ENCODE results near the gene RAP1GAP. TPM values are rescaled to one million over a fixed set of nuclear protein-coding genes. Genes with fewer than 3 reads are reported as not detected.

The RAP1GAP gene
- total and polyA plus RNA-seq, 7 donors = 0.04 to 0.57 (median 0.21) TPM; not detected in 2

DNA sequence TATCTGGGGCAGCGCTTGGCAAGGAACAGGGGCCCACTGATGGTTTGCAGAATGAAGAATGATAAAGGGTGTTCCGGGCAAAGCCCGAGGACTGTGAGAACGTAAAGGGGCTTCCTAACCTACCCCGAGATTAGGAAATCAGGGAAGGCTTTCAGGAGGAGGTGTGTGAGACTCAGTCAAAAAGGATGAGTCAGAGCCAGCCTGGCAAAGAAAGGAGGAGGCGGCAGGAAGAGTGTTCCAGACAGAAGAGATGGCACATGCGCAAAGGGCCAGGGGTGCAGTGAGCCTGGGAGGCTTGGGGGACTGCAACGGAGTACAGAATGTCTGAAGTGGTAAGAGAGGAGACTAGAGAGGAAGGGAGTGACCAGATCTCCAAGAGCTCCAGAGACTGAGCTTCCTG lies 70.3 kb downstream of the RAP1GAP start:
- Histone ChIP-seq H3K36me3 (ENCODE audit: insufficient read depth in 1 of 2, low read depth in 1 of 2) (no peaks in the 10 kb centered on the region), H3K27ac (no peak overlapping the region), H3K4me1 (no peaks in the 10 kb centered on the region), H3K4me3 (no peak overlapping the region), H3K27me3 (ENCODE audit: insufficient read depth in 3 of 3, low read length in 2 of 3) (peaks cover 0 to 30% (median 6%) of the 10 kb centered on the region in 3 donors), H3K9me3 (no peaks in the 10 kb centered on the region)
- intact Hi-C loops (cut with DNase I) = no loop called here
- no peak for DNase-seq
- 75 to 77% (median 77%) methylated on average over 8 of the region's 8 CpGs for WGBS, 3 donors
- TF ChIP-seq, protein P1, sequence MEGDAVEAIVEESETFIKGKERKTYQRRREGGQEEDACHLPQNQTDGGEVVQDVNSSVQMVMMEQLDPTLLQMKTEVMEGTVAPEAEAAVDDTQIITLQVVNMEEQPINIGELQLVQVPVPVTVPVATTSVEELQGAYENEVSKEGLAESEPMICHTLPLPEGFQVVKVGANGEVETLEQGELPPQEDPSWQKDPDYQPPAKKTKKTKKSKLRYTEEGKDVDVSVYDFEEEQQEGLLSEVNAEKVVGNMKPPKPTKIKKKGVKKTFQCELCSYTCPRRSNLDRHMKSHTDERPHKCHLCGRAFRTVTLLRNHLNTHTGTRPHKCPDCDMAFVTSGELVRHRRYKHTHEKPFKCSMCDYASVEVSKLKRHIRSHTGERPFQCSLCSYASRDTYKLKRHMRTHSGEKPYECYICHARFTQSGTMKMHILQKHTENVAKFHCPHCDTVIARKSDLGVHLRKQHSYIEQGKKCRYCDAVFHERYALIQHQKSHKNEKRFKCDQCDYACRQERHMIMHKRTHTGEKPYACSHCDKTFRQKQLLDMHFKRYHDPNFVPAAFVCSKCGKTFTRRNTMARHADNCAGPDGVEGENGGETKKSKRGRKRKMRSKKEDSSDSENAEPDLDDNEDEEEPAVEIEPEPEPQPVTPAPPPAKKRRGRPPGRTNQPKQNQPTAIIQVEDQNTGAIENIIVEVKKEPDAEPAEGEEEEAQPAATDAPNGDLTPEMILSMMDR (IDR thresholded peaks at IDR 0.05) = no peak
- ATAC-seq = no peak

DNA sequence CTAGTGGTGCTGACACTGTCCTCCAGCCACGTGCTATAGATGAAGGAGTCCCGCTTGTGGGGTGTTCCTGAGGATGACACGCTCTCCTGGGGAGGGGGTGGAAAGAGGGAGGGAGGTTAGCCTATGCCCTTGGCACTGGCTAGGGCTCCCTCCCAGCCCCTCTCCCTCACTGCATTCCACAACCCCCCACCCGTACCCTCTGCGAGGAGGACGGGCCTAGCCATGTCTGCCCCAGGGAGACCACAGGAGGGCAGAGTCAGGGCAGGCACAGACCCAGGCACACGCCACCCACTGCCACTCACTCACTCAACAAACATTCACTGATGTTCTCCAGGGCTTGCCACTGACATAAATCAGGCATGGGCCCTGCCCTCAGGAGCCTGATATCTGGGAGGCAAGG lies 70.7 kb downstream of the RAP1GAP start:
- TF ChIP-seq, protein P1 (IDR thresholded peaks at IDR 0.05) = no peak
- Histone ChIP-seq H3K36me3 (ENCODE audit: insufficient read depth in 1 of 2, low read depth in 1 of 2) (no peaks in the 10 kb centered on the region), H3K9me3 (no peaks in the 10 kb centered on the region), H3K27ac (no peak overlapping the region), H3K4me3 (no peak overlapping the region), H3K27me3 (ENCODE audit: insufficient read depth in 3 of 3, low read length in 2 of 3) (peaks cover 0 to 31% (median 6%) of the 10 kb centered on the region in 3 donors), H3K4me1 (no peaks in the 10 kb centered on the region)
- no peak for DNase-seq
- no peak for ATAC-seq
- WGBS, 3 donors = 65 to 84% (median 78%) methylated on average over 6 to 7 of the region's 7 CpGs
- intact Hi-C loops (cut with DNase I) = no loop called here

DNA sequence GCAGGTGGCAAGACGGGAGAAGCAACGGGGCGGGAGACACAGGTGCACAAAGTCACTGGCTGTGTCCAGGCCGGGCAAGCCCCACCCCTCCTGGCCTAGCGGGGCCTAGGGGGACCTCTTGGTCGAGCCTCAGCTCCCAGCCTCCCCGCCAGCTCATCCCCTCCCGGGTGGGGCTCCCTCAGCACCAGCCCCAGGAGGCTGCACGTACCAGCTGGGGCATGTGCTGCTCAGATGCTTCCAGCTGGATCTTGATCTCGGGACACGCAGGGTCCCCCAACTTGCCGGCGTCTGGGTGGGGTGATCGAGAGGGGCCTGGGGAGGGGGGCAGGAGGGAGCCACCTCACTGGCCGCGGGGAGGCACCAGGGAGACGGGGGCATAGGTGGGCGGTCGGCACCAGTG lies 71.4 kb downstream of the RAP1GAP start:
- Histone ChIP-seq H3K4me1 (no peaks in the 10 kb centered on the region), H3K27ac (no peak overlapping the region), H3K4me3 (no peak overlapping the region), H3K36me3 (ENCODE audit: insufficient read depth in 1 of 2, low read depth in 1 of 2) (no peaks in the 10 kb centered on the region), H3K9me3 (no peaks in the 10 kb centered on the region), H3K27me3 (ENCODE audit: insufficient read depth in 3 of 3, low read length in 2 of 3) (peaks cover 0 to 32% (median 6%) of the 10 kb centered on the region in 3 donors)
- intact Hi-C loops (cut with DNase I) = no loop called here
- TF ChIP-seq, protein P1 (IDR thresholded peaks at IDR 0.05) = no peak
- DNase-seq (no peak), ATAC-seq (no peak)
- 64 to 76% (median 69%) methylated on average over 19 of the region's 19 CpGs for WGBS, 3 donors

DNA sequence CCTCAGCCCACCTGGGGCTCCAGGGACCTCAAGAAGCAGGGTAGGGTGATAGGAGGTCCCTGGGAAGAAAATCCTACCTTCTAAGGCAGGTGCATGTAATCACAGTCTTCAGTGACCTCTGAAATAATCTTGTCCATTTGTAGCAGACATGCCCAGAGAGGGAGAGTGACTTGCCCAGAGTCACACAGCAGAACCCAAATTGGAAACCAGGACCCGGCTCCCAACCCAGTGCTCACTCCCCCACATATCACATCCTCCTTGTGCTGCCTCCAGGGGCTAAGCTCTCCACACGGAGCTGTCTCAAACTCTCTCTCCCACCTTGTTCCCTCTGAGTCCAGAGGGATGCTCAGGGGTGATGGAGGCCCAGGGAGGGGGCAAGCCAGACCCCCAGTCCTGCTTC lies 72.5 kb downstream of the RAP1GAP start:
- DNase-seq (no peak), ATAC-seq (no peak)
- Histone ChIP-seq H3K9me3 (no peaks in the 10 kb centered on the region), H3K4me1 (no peaks in the 10 kb centered on the region), H3K27me3 (ENCODE audit: insufficient read depth in 3 of 3, low read length in 2 of 3) (peaks cover 0 to 30% (median 6%) of the 10 kb centered on the region in 3 donors), H3K4me3 (no peak overlapping the region), H3K27ac (no peak overlapping the region), H3K36me3 (ENCODE audit: insufficient read depth in 1 of 2, low read depth in 1 of 2) (no peaks in the 10 kb centered on the region)
- intact Hi-C loops (cut with DNase I) = no loop called here
- WGBS, 3 donors = 64 to 79% (median 76%) methylated on average over 2 of the region's 2 CpGs
- TF ChIP-seq, protein P1 (IDR thresholded peaks at IDR 0.05) = no peak

DNA sequence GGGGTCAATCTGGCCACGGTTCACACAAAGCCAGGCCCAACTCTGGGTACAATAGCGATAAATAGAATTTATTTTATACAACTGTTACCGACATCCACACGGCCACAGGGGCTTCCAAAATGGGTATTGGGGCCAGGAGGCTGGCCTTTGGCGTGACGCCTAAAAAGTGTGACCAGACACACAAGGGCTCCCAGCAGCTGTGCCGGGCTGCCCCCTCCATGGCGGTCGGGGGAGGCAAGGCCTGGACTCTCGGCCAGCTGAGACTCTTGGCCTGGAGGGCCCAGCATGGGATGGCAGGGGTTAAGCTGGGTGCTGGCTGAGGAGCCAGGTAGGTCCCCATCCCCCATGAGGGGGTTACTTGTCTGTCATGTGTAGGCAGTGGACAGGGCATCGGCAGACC lies 73.0 kb downstream of the RAP1GAP start:
- Histone ChIP-seq H3K27me3 (ENCODE audit: insufficient read depth in 3 of 3, low read length in 2 of 3) (peaks cover 0 to 33% (median 6%) of the 10 kb centered on the region in 3 donors), H3K4me1 (no peaks in the 10 kb centered on the region), H3K4me3 (no peak overlapping the region), H3K9me3 (no peaks in the 10 kb centered on the region), H3K36me3 (ENCODE audit: insufficient read depth in 1 of 2, low read depth in 1 of 2) (no peaks in the 10 kb centered on the region), H3K27ac (no peak overlapping the region)
- WGBS, 3 donors = 29 to 45% (median 29%) methylated on average over 11 of the region's 11 CpGs
- no peak for DNase-seq
- intact Hi-C loops (cut with DNase I) = no loop called here
- no peak for ATAC-seq
- TF ChIP-seq, protein P1 (IDR thresholded peaks at IDR 0.05) = no peak

Measured in psoas muscle (tissue), 8 donors.